ENCODE data around the gene CFAP54.

The CFAP54 gene

GRCh38 chr12:96828169-96828789 lies 338.9 kb downstream of the CFAP54 start:
- DNase-seq (ENCODE audit: low read depth): no peak

- DNase-seq (ENCODE audit: low read depth): no peak
Measured at GRCh38 chr12:96829354-96829753, 340.0 kb downstream of the CFAP54 start.

GRCh38 chr12:96831346-96831745 lies 342.0 kb downstream of the CFAP54 start:
- DNase-seq (ENCODE audit: low read depth): no peak

GRCh38 chr12:96846293-96846692 lies 356.9 kb downstream of the CFAP54 start:
- DNase-seq (ENCODE audit: low read depth): no peak

GRCh38 chr12:96850676-96851075 lies 361.3 kb downstream of the CFAP54 start:
- no peak for DNase-seq (ENCODE audit: low read depth)

GRCh38 chr12:96858162-96858561 lies 368.8 kb downstream of the CFAP54 start:
- no peak for DNase-seq (ENCODE audit: low read depth)

GRCh38 chr12:96861656-96862055 lies 372.3 kb downstream of the CFAP54 start:
- DNase-seq (ENCODE audit: low read depth): no peak

GRCh38 chr12:96862326-96862725 lies 372.9 kb downstream of the CFAP54 start:
- DNase-seq (ENCODE audit: low read depth): no peak

- no peak for DNase-seq (ENCODE audit: low read depth)
Measured at GRCh38 chr12:96864335-96864734, 375.0 kb downstream of the CFAP54 start.

GRCh38 chr12:96866801-96867590 lies 377.6 kb downstream of the CFAP54 start:
- DNase-seq (ENCODE audit: low read depth): no peak

- DNase-seq (ENCODE audit: low read depth): no peak
Measured at GRCh38 chr12:96870946-96871345, 381.6 kb downstream of the CFAP54 start.

GRCh38 chr12:96872961-96873360 lies 383.6 kb downstream of the CFAP54 start:
- no peak for DNase-seq (ENCODE audit: low read depth)

- no peak for DNase-seq (ENCODE audit: low read depth)
Measured at GRCh38 chr12:96874211-96874610, 384.8 kb downstream of the CFAP54 start.

GRCh38 chr12:96876966-96877365 lies 387.6 kb downstream of the CFAP54 start:
- no peak for DNase-seq (ENCODE audit: low read depth)

GRCh38 chr12:96878704-96879103 lies 389.3 kb downstream of the CFAP54 start:
- DNase-seq (ENCODE audit: low read depth): no peak

- DNase-seq (ENCODE audit: low read depth): no peak
Measured at GRCh38 chr12:96879301-96879700, 389.9 kb downstream of the CFAP54 start.

GRCh38 chr12:96880220-96880619 lies 390.8 kb downstream of the CFAP54 start:
- DNase-seq (ENCODE audit: low read depth): no peak

- no peak for DNase-seq (ENCODE audit: low read depth)
Measured at GRCh38 chr12:96881608-96882007, 392.2 kb downstream of the CFAP54 start.

GRCh38 chr12:96882862-96883261 lies 393.5 kb downstream of the CFAP54 start:
- DNase-seq (ENCODE audit: low read depth): no peak

- no peak for DNase-seq (ENCODE audit: low read depth)
Measured at GRCh38 chr12:96883571-96883970, 394.2 kb downstream of the CFAP54 start.

- DNase-seq (ENCODE audit: low read depth): no peak
Measured at GRCh38 chr12:96886998-96887677, 397.8 kb downstream of the CFAP54 start.

- DNase-seq (ENCODE audit: low read depth): no peak
Measured at GRCh38 chr12:96889273-96889933, 400.0 kb downstream of the CFAP54 start.

GRCh38 chr12:96890331-96890730 lies 401.0 kb downstream of the CFAP54 start:
- no peak for DNase-seq (ENCODE audit: low read depth)
